ENCODE measurements around the gene ECSIT. TPM values are rescaled to one million over a fixed set of nuclear protein-coding genes. Genes with fewer than 3 reads are reported as not detected.

ECSIT gene
- total RNA-seq, 1 experiment from 2014 or later: 64.7 TPM

- Histone ChIP-seq H3K36me3 (ENCODE audit: insufficient read depth, low read length, poor library complexity, severe bottlenecking) (no peaks in the 10 kb centered on the region), H3K27ac (ENCODE audit: low read depth, low read length, poor library complexity, severe bottlenecking) (no peak overlapping the region), H3K27me3 (replicated peaks; ENCODE audit: insufficient read depth, low read depth, low read length, poor library complexity) (no peaks in the 10 kb centered on the region), H3K4me1 (ENCODE audit: insufficient read depth, low read length, poor library complexity, severe bottlenecking) (no peaks in the 10 kb centered on the region), H3K9me3 (ENCODE audit: low read depth, low read length, poor library complexity, severe bottlenecking) (no peaks in the 10 kb centered on the region), H3K4me3 (ENCODE audit: low read depth, low read length, poor library complexity, severe bottlenecking) (no peak overlapping the region)
- POLR2A ChIA-PET (ENCODE audit: low non-redundant PET): no interaction called here
- intact Hi-C loops (cut with micrococcal nuclease; ENCODE audit: unreplicated experiment): no loop called here
- TF ChIP-seq CTCF (conservative IDR thresholded peaks at IDR 0.05; ENCODE audit: low read depth, low read length): no peak
- no peak for TF ChIP-seq EZH2 (IDR thresholded peaks at IDR 0.05; ENCODE audit: borderline replicate concordance, low read depth, low read length, poor library complexity, severe bottlenecking)
- CTCF ChIA-PET: no interaction called here
- no TSS peak for BruUV-seq (replicated peaks)
- no peak for DNase-seq (ENCODE audit: low spot score)
Measured at GRCh38 chr19:11489378-11489777, 39.6 kb downstream of the ECSIT start.

- Histone ChIP-seq H3K36me3 (ENCODE audit: insufficient read depth, low read length, poor library complexity, severe bottlenecking) (no peaks in the 10 kb centered on the region), H3K27me3 (replicated peaks; ENCODE audit: insufficient read depth, low read depth, low read length, poor library complexity) (no peaks in the 10 kb centered on the region), H3K4me3 (ENCODE audit: low read depth, low read length, poor library complexity, severe bottlenecking) (no peak overlapping the region), H3K4me1 (ENCODE audit: insufficient read depth, low read length, poor library complexity, severe bottlenecking) (peaks cover 6% of the 10 kb centered on the region), H3K27ac (ENCODE audit: low read depth, low read length, poor library complexity, severe bottlenecking) (no peak overlapping the region), H3K9me3 (ENCODE audit: low read depth, low read length, poor library complexity, severe bottlenecking) (no peaks in the 10 kb centered on the region)
- ChIA-PET POLR2A (ENCODE audit: low non-redundant PET) (no interaction called here), CTCF (interaction anchor here (0.5 kb wide), 1 partner anchor 22 kb away, joined by 3 read pairs; no protein-coding TSS in a partner anchor)
- DNase-seq (ENCODE audit: low spot score): no peak
- TF ChIP-seq CTCF (conservative IDR thresholded peaks at IDR 0.05; ENCODE audit: low read depth, low read length) (no peak), EZH2 (IDR thresholded peaks at IDR 0.05; ENCODE audit: borderline replicate concordance, low read depth, low read length, poor library complexity, severe bottlenecking) (no peak)
- intact Hi-C loops (cut with micrococcal nuclease; ENCODE audit: unreplicated experiment): no loop called here
- BruUV-seq (replicated peaks): no TSS peak
Measured at GRCh38 chr19:11486661-11487503, 42.1 kb downstream of the ECSIT start.

- TF ChIP-seq EZH2 (IDR thresholded peaks at IDR 0.05; ENCODE audit: borderline replicate concordance, low read depth, low read length, poor library complexity, severe bottlenecking) (no peak), CTCF (conservative IDR thresholded peaks at IDR 0.05; ENCODE audit: low read depth, low read length) (no peak)
- H3K27ac ChIP-seq (ENCODE audit: low read depth, low read length, poor library complexity, severe bottlenecking): no peak overlapping the region
- no peaks in the 10 kb centered on the region for H3K36me3 ChIP-seq (ENCODE audit: insufficient read depth, low read length, poor library complexity, severe bottlenecking)
- no TSS peak for BruUV-seq (replicated peaks)
- ChIA-PET POLR2A (ENCODE audit: low non-redundant PET) (interaction anchor here (0.6 kb wide), 1 partner anchor 79 kb away, joined by 9 read pairs; no protein-coding TSS in a partner anchor), CTCF (interaction anchor here (0.9 kb wide), 1 partner anchor 104 kb away, joined by 3 read pairs; no protein-coding TSS in a partner anchor)
- H3K9me3 ChIP-seq (ENCODE audit: low read depth, low read length, poor library complexity, severe bottlenecking): no peaks in the 10 kb centered on the region
- H3K27me3 ChIP-seq (replicated peaks; ENCODE audit: insufficient read depth, low read depth, low read length, poor library complexity): peaks cover 13% of the 10 kb centered on the region
- no peak for DNase-seq (ENCODE audit: low spot score)
- no peak overlapping the region for H3K4me3 ChIP-seq (ENCODE audit: low read depth, low read length, poor library complexity, severe bottlenecking)
- intact Hi-C loops (cut with micrococcal nuclease; ENCODE audit: unreplicated experiment): no loop called here
- peaks cover 10% of the 10 kb centered on the region for H3K4me1 ChIP-seq (ENCODE audit: insufficient read depth, low read length, poor library complexity, severe bottlenecking)
Measured at GRCh38 chr19:11485245-11485837, 43.6 kb downstream of the ECSIT start.
